ENCODE data around the gene TBC1D22B. TPM values are rescaled to one million over a fixed set of nuclear protein-coding genes. Genes with fewer than 3 reads are reported as not detected.

TBC1D22B gene
- total and polyA plus RNA-seq, 2 of the 13 experiments (the other 11 are each of a cell fraction or from before 2014, with no cell fraction given): 9.7 to 12.9 TPM

DNA sequence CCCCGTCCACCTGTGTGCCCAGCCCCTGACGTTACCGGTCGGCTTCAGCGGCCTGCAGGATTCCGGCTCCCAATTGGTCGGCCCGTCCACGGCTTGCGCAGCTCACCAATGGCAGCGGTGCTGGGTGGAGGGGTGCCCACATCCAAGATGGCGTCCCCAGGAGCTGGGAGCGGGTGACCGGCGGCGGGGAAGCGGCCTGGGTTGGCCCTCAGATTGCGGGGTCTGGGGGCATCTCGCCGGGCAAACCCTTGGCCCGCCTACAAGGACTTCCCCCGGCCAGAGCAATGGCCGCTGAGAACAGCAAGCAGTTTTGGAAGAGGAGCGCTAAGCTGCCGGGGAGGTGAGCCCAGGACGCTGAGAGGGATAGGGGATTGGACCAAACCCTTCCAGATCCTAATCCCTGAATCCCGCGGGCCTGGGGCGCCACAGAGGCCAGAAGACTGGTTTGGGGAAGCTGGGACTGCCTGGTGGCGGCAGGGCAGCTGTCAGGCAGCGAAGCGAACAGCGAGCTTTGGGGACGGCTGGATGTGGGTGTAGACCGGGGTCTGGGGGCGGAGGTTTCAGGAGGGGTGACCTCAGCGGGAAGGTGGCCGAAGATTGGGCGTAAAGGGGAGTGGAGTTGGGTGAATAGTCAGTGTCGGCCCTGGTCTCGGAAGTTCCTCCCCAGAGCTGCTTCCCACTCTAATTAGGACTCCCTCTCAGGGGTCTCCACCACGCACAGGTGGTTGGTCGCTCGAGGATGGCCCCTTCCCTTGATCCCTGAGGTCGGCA, at the start of gene TBC1D22B, which contains the start of gene TMEM217 (continued):
- TF ChIP-seq, protein P1, sequence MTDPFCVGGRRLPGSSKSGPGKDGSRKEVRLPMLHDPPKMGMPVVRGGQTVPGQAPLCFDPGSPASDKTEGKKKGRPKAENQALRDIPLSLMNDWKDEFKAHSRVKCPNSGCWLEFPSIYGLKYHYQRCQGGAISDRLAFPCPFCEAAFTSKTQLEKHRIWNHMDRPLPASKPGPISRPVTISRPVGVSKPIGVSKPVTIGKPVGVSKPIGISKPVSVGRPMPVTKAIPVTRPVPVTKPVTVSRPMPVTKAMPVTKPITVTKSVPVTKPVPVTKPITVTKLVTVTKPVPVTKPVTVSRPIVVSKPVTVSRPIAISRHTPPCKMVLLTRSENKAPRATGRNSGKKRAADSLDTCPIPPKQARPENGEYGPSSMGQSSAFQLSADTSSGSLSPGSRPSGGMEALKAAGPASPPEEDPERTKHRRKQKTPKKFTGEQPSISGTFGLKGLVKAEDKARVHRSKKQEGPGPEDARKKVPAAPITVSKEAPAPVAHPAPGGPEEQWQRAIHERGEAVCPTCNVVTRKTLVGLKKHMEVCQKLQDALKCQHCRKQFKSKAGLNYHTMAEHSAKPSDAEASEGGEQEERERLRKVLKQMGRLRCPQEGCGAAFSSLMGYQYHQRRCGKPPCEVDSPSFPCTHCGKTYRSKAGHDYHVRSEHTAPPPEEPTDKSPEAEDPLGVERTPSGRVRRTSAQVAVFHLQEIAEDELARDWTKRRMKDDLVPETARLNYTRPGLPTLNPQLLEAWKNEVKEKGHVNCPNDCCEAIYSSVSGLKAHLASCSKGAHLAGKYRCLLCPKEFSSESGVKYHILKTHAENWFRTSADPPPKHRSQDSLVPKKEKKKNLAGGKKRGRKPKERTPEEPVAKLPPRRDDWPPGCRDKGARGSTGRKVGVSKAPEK (CRISPR knock-in tag; IDR thresholded peaks at IDR 0.05; ENCODE audit: borderline replicate concordance): peak; percentile 90; the same call in 1 of the 2 replicates
- TF ChIP-seq, protein P2, sequence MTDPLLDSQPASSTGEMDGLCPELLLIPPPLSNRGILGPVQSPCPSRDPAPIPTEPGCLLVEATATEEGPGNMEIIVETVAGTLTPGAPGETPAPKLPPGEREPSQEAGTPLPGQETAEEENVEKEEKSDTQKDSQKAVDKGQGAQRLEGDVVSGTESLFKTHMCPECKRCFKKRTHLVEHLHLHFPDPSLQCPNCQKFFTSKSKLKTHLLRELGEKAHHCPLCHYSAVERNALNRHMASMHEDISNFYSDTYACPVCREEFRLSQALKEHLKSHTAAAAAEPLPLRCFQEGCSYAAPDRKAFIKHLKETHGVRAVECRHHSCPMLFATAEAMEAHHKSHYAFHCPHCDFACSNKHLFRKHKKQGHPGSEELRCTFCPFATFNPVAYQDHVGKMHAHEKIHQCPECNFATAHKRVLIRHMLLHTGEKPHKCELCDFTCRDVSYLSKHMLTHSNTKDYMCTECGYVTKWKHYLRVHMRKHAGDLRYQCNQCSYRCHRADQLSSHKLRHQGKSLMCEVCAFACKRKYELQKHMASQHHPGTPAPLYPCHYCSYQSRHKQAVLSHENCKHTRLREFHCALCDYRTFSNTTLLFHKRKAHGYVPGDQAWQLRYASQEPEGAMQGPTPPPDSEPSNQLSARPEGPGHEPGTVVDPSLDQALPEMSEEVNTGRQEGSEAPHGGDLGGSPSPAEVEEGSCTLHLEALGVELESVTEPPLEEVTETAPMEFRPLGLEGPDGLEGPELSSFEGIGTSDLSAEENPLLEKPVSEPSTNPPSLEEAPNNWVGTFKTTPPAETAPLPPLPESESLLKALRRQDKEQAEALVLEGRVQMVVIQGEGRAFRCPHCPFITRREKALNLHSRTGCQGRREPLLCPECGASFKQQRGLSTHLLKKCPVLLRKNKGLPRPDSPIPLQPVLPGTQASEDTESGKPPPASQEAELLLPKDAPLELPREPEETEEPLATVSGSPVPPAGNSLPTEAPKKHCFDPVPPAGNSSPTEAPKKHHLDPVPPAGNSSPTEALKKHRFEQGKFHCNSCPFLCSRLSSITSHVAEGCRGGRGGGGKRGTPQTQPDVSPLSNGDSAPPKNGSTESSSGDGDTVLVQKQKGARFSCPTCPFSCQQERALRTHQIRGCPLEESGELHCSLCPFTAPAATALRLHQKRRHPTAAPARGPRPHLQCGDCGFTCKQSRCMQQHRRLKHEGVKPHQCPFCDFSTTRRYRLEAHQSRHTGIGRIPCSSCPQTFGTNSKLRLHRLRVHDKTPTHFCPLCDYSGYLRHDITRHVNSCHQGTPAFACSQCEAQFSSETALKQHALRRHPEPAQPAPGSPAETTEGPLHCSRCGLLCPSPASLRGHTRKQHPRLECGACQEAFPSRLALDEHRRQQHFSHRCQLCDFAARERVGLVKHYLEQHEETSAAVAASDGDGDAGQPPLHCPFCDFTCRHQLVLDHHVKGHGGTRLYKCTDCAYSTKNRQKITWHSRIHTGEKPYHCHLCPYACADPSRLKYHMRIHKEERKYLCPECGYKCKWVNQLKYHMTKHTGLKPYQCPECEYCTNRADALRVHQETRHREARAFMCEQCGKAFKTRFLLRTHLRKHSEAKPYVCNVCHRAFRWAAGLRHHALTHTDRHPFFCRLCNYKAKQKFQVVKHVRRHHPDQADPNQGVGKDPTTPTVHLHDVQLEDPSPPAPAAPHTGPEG (CRISPR knock-in tag; IDR thresholded peaks at IDR 0.05): no peak; the same call in 1 of the 2 replicates
- TF ChIP-seq SP2 (CRISPR knock-in tag; IDR thresholded peaks at IDR 0.05): peak; percentile 84
- TF ChIP-seq TEAD2 (CRISPR knock-in tag; IDR thresholded peaks at IDR 0.05): no peak
- TF ChIP-seq SUZ12 (IDR thresholded peaks at IDR 0.05; ENCODE audit: low read depth, low read length): no peak
- TF ChIP-seq, protein P3, sequence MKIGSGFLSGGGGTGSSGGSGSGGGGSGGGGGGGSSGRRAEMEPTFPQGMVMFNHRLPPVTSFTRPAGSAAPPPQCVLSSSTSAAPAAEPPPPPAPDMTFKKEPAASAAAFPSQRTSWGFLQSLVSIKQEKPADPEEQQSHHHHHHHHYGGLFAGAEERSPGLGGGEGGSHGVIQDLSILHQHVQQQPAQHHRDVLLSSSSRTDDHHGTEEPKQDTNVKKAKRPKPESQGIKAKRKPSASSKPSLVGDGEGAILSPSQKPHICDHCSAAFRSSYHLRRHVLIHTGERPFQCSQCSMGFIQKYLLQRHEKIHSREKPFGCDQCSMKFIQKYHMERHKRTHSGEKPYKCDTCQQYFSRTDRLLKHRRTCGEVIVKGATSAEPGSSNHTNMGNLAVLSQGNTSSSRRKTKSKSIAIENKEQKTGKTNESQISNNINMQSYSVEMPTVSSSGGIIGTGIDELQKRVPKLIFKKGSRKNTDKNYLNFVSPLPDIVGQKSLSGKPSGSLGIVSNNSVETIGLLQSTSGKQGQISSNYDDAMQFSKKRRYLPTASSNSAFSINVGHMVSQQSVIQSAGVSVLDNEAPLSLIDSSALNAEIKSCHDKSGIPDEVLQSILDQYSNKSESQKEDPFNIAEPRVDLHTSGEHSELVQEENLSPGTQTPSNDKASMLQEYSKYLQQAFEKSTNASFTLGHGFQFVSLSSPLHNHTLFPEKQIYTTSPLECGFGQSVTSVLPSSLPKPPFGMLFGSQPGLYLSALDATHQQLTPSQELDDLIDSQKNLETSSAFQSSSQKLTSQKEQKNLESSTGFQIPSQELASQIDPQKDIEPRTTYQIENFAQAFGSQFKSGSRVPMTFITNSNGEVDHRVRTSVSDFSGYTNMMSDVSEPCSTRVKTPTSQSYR (CRISPR knock-in tag; IDR thresholded peaks at IDR 0.05; ENCODE audit: borderline replicate concordance): peak; percentile 86
- TF ChIP-seq HNF4A (CRISPR knock-in tag; IDR thresholded peaks at IDR 0.05): no peak; the same call in 1 of the 2 replicates
- TF ChIP-seq MTF1 (CRISPR knock-in tag; IDR thresholded peaks at IDR 0.05): no peak
- TF ChIP-seq ZNF160 (CRISPR knock-in tag; IDR thresholded peaks at IDR 0.05): peak; percentile 40
- peak; percentile 83 for TF ChIP-seq SPEN (CRISPR knock-in tag; IDR thresholded peaks at IDR 0.05; ENCODE audit: low read depth)
- TF ChIP-seq, protein P4, sequence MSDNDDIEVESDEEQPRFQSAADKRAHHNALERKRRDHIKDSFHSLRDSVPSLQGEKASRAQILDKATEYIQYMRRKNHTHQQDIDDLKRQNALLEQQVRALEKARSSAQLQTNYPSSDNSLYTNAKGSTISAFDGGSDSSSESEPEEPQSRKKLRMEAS (IDR thresholded peaks at IDR 0.05): no peak; the same call in 1 of the 2 replicates
- peak; percentile 40; the same call in 1 of the 2 replicates for TF ChIP-seq ZFP1 (CRISPR knock-in tag; IDR thresholded peaks at IDR 0.05)
- TF ChIP-seq ZNF563 (CRISPR knock-in tag; IDR thresholded peaks at IDR 0.05): 0 out of 2 replicates have a peak, but pooled peaks have one; percentile 18
- TF ChIP-seq NKX3-1 (CRISPR knock-in tag; IDR thresholded peaks at IDR 0.05): 0 out of 2 replicates have a peak, but pooled peaks have one; percentile 20
- no peak for TF ChIP-seq ZSCAN12 (CRISPR knock-in tag; IDR thresholded peaks at IDR 0.05)
- TF ChIP-seq AHR (CRISPR knock-in tag; IDR thresholded peaks at IDR 0.05): peak; percentile 77; the same call in 1 of the 2 replicates
- TF ChIP-seq ETV5 (CRISPR knock-in tag; IDR thresholded peaks at IDR 0.05; ENCODE audit: borderline replicate concordance): peak; percentile 25

Data from HepG2 (cell line).